ENCODE data around the gene TTC34.

TTC34 gene

GRCh38 chr1:2837823-2838222 is 36.3 kb upstream of the TTC34 start:
- no peak for DNase-seq (ENCODE audit: low read depth)
- no peak for TF ChIP-seq CTCF (conservative IDR thresholded peaks at IDR 0.05; ENCODE audit: low read depth, low read length)
- no peak overlapping the region for H3K4me3 ChIP-seq (ENCODE audit: low read length)

DNA sequence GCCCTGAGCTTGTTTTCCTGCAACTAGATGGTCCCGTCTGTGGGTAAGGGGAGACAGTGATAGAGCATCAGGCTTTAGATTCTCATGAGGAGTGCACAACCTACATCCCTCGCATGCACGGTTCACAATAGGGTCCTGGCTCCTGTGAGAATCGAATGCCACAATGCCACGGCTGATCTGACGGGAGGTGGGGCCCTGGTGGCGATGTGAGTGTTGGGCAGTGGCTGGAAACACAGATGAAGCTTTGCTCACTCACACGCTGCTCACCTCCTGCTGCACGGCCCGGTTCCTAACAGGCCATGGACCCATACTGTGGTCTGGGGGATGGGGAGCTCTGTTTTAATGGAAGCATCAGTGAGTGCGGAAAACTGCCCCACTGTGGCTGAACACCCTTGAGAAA is 35.8 kb upstream of the TTC34 start:
- no peak overlapping the region for H3K4me3 ChIP-seq (ENCODE audit: low read length)
- TF ChIP-seq CTCF (conservative IDR thresholded peaks at IDR 0.05; ENCODE audit: low read depth, low read length), result no peak
- DNase-seq (ENCODE audit: low read depth), result no peak

GRCh38 chr1:2836333-2836970 is 35.0 kb upstream of the TTC34 start:
- H3K4me3 ChIP-seq (ENCODE audit: low read length), result no peak overlapping the region
- TF ChIP-seq CTCF (conservative IDR thresholded peaks at IDR 0.05; ENCODE audit: low read depth, low read length), result no peak
- no peak for DNase-seq (ENCODE audit: low read depth)

- H3K4me3 ChIP-seq (ENCODE audit: low read length), result no peak overlapping the region
- no peak for DNase-seq (ENCODE audit: low read depth)
- no peak for TF ChIP-seq CTCF (conservative IDR thresholded peaks at IDR 0.05; ENCODE audit: low read depth, low read length)
These were observed 34.2 kb upstream of the TTC34 start for GRCh38 chr1:2835650-2836159.

DNA sequence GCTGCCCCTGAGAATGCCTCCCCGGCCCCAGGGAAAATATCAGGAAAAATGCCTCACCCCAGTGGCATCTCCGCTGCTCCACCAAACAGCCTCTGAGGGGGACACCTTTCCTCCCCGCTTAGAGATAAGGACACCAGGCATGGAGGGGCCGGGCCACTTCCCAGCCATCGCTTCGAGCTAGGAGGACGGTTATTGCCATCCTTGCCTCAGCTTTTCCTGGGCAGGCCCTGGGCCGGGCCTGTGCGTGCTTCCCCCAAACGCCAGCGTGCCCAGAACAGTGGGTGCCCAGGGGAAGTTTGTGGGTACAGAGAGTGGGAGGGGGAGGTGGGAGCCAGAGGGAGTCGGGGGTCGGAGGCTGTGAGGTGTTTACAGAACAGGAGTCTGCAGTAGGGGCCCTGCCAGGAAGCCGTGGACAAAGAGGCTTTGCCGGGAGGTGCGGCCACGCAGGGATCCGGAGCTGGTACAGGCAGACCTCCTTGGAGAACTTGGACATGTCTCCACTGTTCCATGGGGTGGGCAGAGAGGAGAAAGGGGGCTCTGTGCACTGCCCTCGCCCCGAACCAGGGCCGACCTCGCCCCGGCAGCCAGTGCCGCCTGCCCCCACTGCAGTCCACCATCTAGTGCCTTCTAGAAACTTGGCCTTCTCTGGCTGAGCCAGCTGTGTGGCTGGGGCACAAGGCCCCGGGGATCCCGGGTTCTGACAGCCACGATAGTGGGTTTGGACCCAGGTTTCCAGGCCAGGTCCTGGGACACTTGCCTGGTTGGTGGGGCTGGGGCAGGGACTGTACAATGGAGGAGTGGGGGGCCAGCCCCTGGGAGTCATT is 33.5 kb upstream of the TTC34 start:
- TF ChIP-seq CTCF (conservative IDR thresholded peaks at IDR 0.05; ENCODE audit: low read depth, low read length), result no peak
- no peak overlapping the region for H3K4me3 ChIP-seq (ENCODE audit: low read length)
- no peak for DNase-seq (ENCODE audit: low read depth)

- H3K4me3 ChIP-seq (ENCODE audit: low read length), result no peak overlapping the region
- DNase-seq (ENCODE audit: low read depth), result no peak
- no peak for TF ChIP-seq CTCF (conservative IDR thresholded peaks at IDR 0.05; ENCODE audit: low read depth, low read length)
These were observed 32.6 kb upstream of the TTC34 start for GRCh38 chr1:2834146-2834475.

Measured in retinal pigment epithelial cell (primary cell).